Skin of body (tissue), 2 donors: ENCODE results near the gene ELMO3. TPM values are rescaled to one million over a fixed set of nuclear protein-coding genes. Genes with fewer than 3 reads are reported as not detected.
A peak's percentile ranks its signal among the peaks of the same experiment; 100 is the strongest.

ENCODE experiments used
- small RNA-seq: library from RNA; depleted of rRNA; stranded (forward); fragments of <200 nt; gene quantifications from one replicate; pipeline ENCODE3, GENCODE V24; 2014; ENCODE audit warnings: low replicate concordance
- total RNA-seq: library from RNA; depleted of rRNA; stranded (reverse); fragments of >200 nt; gene quantifications from one replicate; pipeline ENCODE4 v1.2.3, GENCODE V29; 2014

ELMO3 gene
- total RNA-seq, 1 donor from 2014 or later: 4.0 TPM

Small RNA genes within 50 kb of the gene (small RNA-seq; reads per million reads assigned to genes)
- gene MIR328: 6.7 reads per million, percentile 91 among the genes with 10 or more reads in this experiment

Other genes with a start within 250 kb of the ELMO3 start
- not detected for gene CES3, start 237.9 kb upstream of the ELMO3 start, total RNA-seq
- gene CES4A, start 210.5 kb upstream of the ELMO3 start, total RNA-seq: 7.9 TPM
- 51.0 TPM for gene CBFB, start 170.0 kb upstream of the ELMO3 start, total RNA-seq
- 21.2 TPM for gene PHAF1, start 89.2 kb upstream of the ELMO3 start, total RNA-seq
- 14.8 TPM for gene B3GNT9, start 48.1 kb upstream of the ELMO3 start, total RNA-seq
- gene TRADD, start 39.2 kb upstream of the ELMO3 start, total RNA-seq: 5.8 TPM
- 4.5 TPM for gene FBXL8, start 39.2 kb upstream of the ELMO3 start, total RNA-seq
- gene HSF4, start 34.4 kb upstream of the ELMO3 start, total RNA-seq: 14.3 TPM
- gene NOL3, start 28.6 kb upstream of the ELMO3 start, total RNA-seq: 14.3 TPM
- gene MATCAP1, start 15.2 kb upstream of the ELMO3 start, total RNA-seq: 13.9 TPM
- 1.7 TPM for gene EXOC3L1, start 9.0 kb upstream of the ELMO3 start, total RNA-seq
- 23.5 TPM for gene E2F4, start 7.0 kb upstream of the ELMO3 start, total RNA-seq
- 22.0 TPM for gene TMEM208, start 28.0 kb downstream of the ELMO3 start, total RNA-seq
- gene FHOD1, start 48.4 kb downstream of the ELMO3 start, total RNA-seq: 8.0 TPM
- gene SLC9A5, start 49.8 kb downstream of the ELMO3 start, total RNA-seq: 0.79 TPM
- 16.1 TPM for gene PLEKHG4, start 80.4 kb downstream of the ELMO3 start, total RNA-seq
- 0.20 TPM for gene KCTD19, start 127.6 kb downstream of the ELMO3 start, total RNA-seq
- gene LRRC36, start 127.7 kb downstream of the ELMO3 start, total RNA-seq: 0.20 TPM
- gene TPPP3, start 194.4 kb downstream of the ELMO3 start, total RNA-seq: 22.6 TPM
- 7.0 TPM for gene ZDHHC1, start 217.3 kb downstream of the ELMO3 start, total RNA-seq
- 7.5 TPM for gene HSD11B2, start 232.0 kb downstream of the ELMO3 start, total RNA-seq